Fibroblast of pulmonary artery (primary cell): ENCODE data around the gene RPL29.

Experiments used
- DNase-seq: peaks from one replicate; pipeline ENCODE4 v3.0.0-alpha.2; 2010; ENCODE audit warnings: low read depth
- H3K4me3 ChIP-seq: replicated peaks from 2 replicates; pipeline ENCODE4 v1.5.1; 2011; ENCODE audit warnings: low read depth, mild to moderate bottlenecking, control low read depth, low read length, moderate library complexity
- TF ChIP-seq, protein P1 (sequence below): IDR thresholded peaks from 2 replicates; pipeline ENCODE4 v1.5.1; 2011; ENCODE audit warnings: mild to moderate bottlenecking, control low read depth, low read length, inconsistent platforms; ENCODE audit errors: missing control alignments

Gene RPL29

DNA sequence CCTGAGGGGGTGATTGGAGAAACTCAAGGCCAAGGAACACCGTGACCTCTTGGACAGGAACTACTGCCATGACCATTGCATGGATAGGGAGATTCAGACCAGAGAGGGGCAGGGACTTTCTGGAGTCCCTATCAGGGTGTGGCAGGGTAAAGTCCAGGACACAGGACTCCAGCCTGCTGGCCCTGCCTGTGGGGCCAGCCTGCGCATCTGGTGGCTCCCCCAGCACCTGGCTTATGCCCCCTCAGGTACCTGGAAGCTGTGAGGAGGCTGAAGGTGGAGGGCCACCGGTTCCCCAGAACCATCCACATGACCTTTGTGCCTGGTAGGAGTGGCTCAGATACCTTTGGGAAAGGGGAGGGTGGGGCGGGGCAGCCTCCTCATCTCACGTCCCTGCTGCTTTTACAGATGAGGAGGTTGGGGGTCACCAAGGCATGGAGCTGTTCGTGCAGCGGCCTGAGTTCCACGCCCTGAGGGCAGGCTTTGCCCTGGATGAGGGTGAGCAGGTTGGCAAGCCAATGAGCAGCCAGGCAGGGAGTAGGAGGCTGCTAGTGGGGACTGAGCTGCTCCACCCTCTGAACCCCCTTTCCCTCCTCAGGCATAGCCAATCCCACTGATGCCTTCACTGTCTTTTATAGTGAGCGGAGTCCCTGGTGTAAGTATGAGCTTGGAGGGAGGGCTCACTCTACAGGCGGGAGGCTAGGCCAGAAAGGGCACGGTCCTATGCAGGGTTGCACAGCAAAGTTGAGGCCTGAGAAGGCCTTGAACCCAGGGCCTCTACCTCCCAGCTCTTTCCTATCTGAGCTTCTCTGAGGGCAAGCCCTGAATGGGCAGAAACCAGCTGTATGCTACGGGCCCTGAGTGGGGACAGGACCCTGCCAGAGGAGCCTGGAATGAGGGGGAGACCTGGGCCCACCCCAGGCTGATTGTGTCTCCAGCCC lies 9.4 kb downstream of the RPL29 start:
- TF ChIP-seq, protein P1, sequence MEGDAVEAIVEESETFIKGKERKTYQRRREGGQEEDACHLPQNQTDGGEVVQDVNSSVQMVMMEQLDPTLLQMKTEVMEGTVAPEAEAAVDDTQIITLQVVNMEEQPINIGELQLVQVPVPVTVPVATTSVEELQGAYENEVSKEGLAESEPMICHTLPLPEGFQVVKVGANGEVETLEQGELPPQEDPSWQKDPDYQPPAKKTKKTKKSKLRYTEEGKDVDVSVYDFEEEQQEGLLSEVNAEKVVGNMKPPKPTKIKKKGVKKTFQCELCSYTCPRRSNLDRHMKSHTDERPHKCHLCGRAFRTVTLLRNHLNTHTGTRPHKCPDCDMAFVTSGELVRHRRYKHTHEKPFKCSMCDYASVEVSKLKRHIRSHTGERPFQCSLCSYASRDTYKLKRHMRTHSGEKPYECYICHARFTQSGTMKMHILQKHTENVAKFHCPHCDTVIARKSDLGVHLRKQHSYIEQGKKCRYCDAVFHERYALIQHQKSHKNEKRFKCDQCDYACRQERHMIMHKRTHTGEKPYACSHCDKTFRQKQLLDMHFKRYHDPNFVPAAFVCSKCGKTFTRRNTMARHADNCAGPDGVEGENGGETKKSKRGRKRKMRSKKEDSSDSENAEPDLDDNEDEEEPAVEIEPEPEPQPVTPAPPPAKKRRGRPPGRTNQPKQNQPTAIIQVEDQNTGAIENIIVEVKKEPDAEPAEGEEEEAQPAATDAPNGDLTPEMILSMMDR, result no peak
- DNase-seq, result no peak
- H3K4me3 ChIP-seq, result no peak overlapping the region

DNA sequence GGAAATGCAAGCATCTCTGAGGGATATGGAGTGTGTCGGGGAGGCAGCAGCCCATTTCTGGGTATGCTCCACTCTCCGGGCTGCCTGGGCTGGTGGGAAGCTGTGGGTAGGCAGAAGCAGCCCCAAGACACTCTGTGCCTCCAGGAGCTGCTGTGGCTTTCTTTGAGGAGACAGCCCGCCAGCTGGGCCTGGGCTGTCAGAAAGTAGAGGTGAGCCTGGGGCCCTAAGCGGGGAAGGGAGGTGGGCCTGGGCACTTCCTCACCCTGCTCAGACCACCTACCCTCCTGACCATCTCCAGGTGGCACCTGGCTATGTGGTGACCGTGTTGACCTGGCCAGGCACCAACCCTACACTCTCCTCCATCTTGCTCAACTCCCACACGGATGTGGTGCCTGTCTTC lies 10.6 kb downstream of the RPL29 start:
- TF ChIP-seq, protein P1, result no peak
- no peak overlapping the region for H3K4me3 ChIP-seq
- no peak for DNase-seq

DNA sequence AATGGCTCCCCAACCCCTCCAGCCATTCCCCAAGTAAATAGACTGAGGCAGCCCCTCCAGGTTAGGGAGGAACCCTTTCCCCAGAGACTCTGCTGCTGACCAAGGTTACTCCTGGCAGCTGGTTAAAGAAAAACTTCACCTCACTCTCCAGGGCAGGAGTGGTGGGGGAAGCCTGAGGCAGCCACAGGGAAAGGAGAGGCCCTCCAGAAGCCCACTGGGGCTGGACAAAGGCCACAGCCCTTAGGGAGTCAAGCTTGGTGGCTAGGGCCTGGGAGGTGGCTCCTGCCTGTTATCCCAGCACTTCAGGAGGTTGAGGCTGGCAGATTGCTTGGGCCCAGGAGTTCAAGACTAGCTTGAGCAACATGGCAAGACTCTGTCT lies 11.4 kb downstream of the RPL29 start:
- H3K4me3 ChIP-seq, result no peak overlapping the region
- no peak for DNase-seq
- TF ChIP-seq, protein P1, result no peak

DNA sequence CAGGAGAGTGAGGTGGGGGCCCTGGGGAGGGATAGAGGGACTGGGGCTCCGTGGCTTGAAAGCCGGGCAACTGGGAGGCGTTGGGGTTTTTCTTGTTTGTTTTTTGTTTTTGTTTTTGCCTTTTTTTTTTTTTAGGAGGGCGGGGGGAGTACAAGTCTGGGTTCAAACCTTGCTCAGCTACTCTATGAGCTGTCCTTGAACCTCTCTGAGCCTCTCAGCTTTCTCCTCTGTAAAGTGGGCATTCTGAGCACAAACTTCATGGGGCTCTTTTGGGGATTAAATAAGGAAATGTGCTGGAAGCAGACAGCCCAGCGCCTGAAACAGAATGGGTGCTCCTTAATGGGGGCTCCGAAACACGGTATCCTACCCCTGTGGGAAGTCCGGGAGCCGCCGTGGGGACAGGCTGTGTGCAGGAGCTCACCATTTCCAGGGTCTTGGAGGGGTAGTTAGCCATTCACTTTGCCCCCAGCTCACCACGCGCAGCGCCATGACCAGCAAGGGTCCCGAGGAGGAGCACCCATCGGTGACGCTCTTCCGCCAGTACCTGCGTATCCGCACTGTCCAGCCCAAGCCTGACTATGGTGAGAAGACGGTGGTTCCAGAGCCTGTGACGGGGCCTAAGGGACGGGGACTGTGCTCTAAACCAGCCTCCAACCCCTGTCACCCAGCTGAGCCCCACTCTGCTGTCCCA lies 12.0 kb downstream of the RPL29 start:
- TF ChIP-seq, protein P1, result no peak
- no peak for DNase-seq
- H3K4me3 ChIP-seq, result peak overlapping the region; percentile 65

DNA sequence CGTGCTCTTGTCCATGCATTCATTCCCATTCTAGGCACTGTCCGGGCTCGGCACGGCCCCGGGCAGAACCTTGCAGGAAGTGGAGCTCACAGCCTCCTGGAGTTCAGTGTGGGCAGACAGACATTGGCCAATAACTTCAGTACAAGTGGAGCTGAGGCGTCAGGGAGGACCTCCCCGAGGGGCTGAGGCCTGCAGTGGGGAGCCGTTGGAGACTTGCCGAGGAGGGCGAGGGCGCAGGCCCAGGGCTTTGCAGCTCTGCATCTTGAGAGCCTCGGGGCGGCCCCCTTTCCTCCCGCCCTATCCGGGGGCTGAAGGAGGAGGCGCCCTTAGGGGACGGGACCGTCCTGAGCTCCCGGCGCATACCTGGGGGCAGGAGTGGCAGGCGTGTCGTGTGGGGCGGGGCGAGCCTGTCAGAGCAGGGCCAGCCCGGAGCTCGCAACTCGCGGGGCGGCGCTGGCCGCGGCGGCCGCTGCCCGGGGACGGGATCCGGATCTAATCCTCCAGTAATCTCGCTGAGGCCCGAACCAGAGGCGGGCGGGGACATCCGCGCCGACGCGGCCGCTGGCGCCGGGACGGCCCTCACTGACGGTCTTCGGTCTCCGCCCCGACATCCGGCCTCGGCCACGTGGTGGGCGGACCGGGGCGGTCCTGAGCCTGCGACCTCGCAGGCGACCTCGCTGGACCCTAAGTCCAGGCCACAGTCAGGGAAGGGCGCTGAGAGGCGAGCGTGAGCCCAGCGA lies 12.7 kb downstream of the RPL29 start, which contains the start of gene ACY1:
TSS of gene ACY1 (plus strand) at position 698 of the 740 bp plus-strand sequence. CDS start 530 bp downstream, outside the sequence.
- peak within 1 kb of the TSS; percentile 65 for H3K4me3 ChIP-seq
- TF ChIP-seq, protein P1, result no peak
- peak; percentile 91 for DNase-seq

DNA sequence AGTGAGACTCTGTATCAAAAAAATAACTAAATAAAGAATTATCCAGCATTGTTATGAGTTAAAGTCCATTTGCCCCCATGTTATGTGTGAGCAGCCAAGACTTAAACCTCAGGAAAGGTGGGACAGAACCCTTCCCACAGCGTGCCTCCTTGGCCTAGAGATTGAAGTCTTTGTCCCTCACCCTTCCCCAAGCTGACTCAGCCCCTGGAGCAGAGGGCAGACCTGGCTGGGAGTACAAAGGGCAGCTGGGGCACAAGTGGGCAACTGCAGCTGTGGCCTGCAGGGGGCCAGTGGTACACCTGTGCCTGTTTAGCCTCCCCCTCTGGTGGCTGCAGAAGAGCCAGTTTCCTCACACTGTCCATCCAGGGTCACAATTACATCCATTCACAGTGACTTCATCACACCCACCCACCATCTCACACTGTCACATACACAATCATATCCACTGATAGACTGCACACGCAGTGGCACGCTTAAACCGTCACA lies 13.3 kb downstream of the RPL29 start:
- TF ChIP-seq, protein P1, result peak; percentile 47
- no peak for DNase-seq
- peak overlapping the region; percentile 65 for H3K4me3 ChIP-seq
